ENCODE measurements around the gene SNORC.

The SNORC gene

GRCh38 chr2:232836934-232837333 is 33.1 kb upstream of the SNORC start:
- H3K9ac ChIP-seq: no peak overlapping the region
- no peak overlapping the region for H3K4me3 ChIP-seq (ENCODE audit: low read depth, low read length)
- TF ChIP-seq, protein P1, sequence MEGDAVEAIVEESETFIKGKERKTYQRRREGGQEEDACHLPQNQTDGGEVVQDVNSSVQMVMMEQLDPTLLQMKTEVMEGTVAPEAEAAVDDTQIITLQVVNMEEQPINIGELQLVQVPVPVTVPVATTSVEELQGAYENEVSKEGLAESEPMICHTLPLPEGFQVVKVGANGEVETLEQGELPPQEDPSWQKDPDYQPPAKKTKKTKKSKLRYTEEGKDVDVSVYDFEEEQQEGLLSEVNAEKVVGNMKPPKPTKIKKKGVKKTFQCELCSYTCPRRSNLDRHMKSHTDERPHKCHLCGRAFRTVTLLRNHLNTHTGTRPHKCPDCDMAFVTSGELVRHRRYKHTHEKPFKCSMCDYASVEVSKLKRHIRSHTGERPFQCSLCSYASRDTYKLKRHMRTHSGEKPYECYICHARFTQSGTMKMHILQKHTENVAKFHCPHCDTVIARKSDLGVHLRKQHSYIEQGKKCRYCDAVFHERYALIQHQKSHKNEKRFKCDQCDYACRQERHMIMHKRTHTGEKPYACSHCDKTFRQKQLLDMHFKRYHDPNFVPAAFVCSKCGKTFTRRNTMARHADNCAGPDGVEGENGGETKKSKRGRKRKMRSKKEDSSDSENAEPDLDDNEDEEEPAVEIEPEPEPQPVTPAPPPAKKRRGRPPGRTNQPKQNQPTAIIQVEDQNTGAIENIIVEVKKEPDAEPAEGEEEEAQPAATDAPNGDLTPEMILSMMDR (IDR thresholded peaks at IDR 0.05): no peak
- no peaks in the 10 kb centered on the region for H3K36me3 ChIP-seq (ENCODE audit: control insufficient read depth, insufficient read depth, low read length)
- H3K27me3 ChIP-seq (ENCODE audit: control insufficient read depth, insufficient read depth, low read length): no peaks in the 10 kb centered on the region
- H3K9me3 ChIP-seq (ENCODE audit: control insufficient read depth, low read length): no peaks in the 10 kb centered on the region
- no peak overlapping the region for H3K27ac ChIP-seq
- H2AFZ ChIP-seq: no peak overlapping the region
- peaks cover 3% of the 10 kb centered on the region for H3K79me2 ChIP-seq
- H3K4me1 ChIP-seq: peaks cover 37% of the 10 kb centered on the region
- H3K4me2 ChIP-seq (ENCODE audit: low read length): peak overlapping the region; percentile 17

DNA sequence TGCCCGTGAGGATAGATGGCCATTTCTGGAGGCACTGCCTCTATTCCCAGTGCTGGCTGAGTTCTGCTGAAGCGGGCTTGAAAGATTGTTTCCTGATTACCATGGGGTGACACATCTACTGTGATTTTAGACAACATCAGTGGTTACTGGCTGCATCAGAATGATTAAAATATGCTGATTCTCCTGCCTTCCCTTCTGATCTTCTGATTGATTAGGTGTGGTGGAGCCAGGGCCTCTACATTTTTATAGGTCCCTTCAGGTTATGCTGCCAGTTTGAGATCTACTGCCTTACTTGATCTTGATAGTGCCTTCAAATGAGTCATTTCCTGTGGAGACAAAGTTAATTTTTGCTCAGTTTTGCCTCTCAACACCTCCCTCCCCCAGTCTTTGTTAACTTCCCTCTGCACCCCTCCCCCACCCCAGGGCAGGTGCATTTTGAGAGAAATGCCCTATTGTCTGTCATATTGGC is 31.6 kb upstream of the SNORC start:
- Histone ChIP-seq H3K27me3 (ENCODE audit: control insufficient read depth, insufficient read depth, low read length) (no peaks in the 10 kb centered on the region), H3K27ac (peak overlapping the region; percentile 55), H3K4me3 (ENCODE audit: low read depth, low read length) (peak overlapping the region; percentile 15)

GRCh38 chr2:232839411-232840079 is 30.5 kb upstream of the SNORC start:
- Histone ChIP-seq H3K9ac (no peak overlapping the region), H3K27ac (peak overlapping the region; percentile 1), H3K9me3 (ENCODE audit: control insufficient read depth, low read length) (no peaks in the 10 kb centered on the region), H3K4me1 (peaks cover 24% of the 10 kb centered on the region), H3K4me2 (ENCODE audit: low read length) (peak overlapping the region; percentile 18), H2AFZ (no peak overlapping the region), H3K79me2 (peaks cover 3% of the 10 kb centered on the region), H3K27me3 (ENCODE audit: control insufficient read depth, insufficient read depth, low read length) (no peaks in the 10 kb centered on the region), H3K36me3 (ENCODE audit: control insufficient read depth, insufficient read depth, low read length) (no peaks in the 10 kb centered on the region), H3K4me3 (ENCODE audit: low read depth, low read length) (peak overlapping the region; percentile 8)
- TF ChIP-seq, protein P1 (IDR thresholded peaks at IDR 0.05): no peak

More for the DNA sequence above, 31.6 kb upstream of the SNORC start:
- Histone ChIP-seq H3K79me2 (peaks cover 3% of the 10 kb centered on the region), H3K4me2 (ENCODE audit: low read length) (peak overlapping the region; percentile 18), H3K4me1 (peaks cover 33% of the 10 kb centered on the region), H3K9me3 (ENCODE audit: control insufficient read depth, low read length) (no peaks in the 10 kb centered on the region), H3K9ac (no peak overlapping the region), H2AFZ (no peak overlapping the region), H3K36me3 (ENCODE audit: control insufficient read depth, insufficient read depth, low read length) (no peaks in the 10 kb centered on the region)
- TF ChIP-seq, protein P1 (IDR thresholded peaks at IDR 0.05): no peak

GRCh38 chr2:232842689-232843088 is 27.4 kb upstream of the SNORC start:
- Histone ChIP-seq H3K36me3 (ENCODE audit: control insufficient read depth, insufficient read depth, low read length) (no peaks in the 10 kb centered on the region), H2AFZ (no peak overlapping the region), H3K9ac (no peak overlapping the region)

More at GRCh38 chr2:232842689-232843088, 27.4 kb upstream of the SNORC start:
- TF ChIP-seq, protein P1 (IDR thresholded peaks at IDR 0.05): no peak
- Histone ChIP-seq H3K27me3 (ENCODE audit: control insufficient read depth, insufficient read depth, low read length) (no peaks in the 10 kb centered on the region), H3K27ac (no peak overlapping the region), H3K4me1 (peaks cover 23% of the 10 kb centered on the region), H3K79me2 (peaks cover 3% of the 10 kb centered on the region), H3K4me2 (ENCODE audit: low read length) (no peak overlapping the region), H3K9me3 (ENCODE audit: control insufficient read depth, low read length) (no peaks in the 10 kb centered on the region), H3K4me3 (ENCODE audit: low read depth, low read length) (no peak overlapping the region)
